ACC112 (cell line): ENCODE measurements around the gene TMEM82.

Experiments
- H2AFZ ChIP-seq: fragments of 200-600 bp; sonication (generic); one replicate; pipeline ENCODE4 v1.6.0; 2017; ENCODE audit warnings: antibody characterized with exemption, low read length; ENCODE audit not compliant: unreplicated experiment
- H3K27ac ChIP-seq: fragments of 200-600 bp; sonication (generic); 2 replicates; pipeline ENCODE4 v1.5.1; 2014; ENCODE audit warnings: low read depth, mild to moderate bottlenecking, antibody characterized with exemption, low read length, moderate library complexity
- H3K27me3 ChIP-seq: fragments of 200-600 bp; sonication (generic); 2 replicates; pipeline ENCODE4 v1.6.1; 2014; ENCODE audit warnings: mild to moderate bottlenecking, antibody characterized with exemption, low read length, moderate library complexity, mixed read lengths; ENCODE audit not compliant: insufficient read depth
- H3K36me3 ChIP-seq: fragments of 200-600 bp; sonication (generic); 2 replicates; pipeline ENCODE4 v1.6.1; 2016; ENCODE audit warnings: mild to moderate bottlenecking, antibody characterized with exemption, low read length, moderate library complexity, mixed read lengths; ENCODE audit not compliant: insufficient read depth
- H3K4me1 ChIP-seq: fragments of 200-600 bp; sonication (generic); one replicate; pipeline ENCODE4 v1.6.1; 2016; ENCODE audit warnings: low read length, mixed read lengths; ENCODE audit not compliant: insufficient read depth, unreplicated experiment, control insufficient read depth
- H3K4me3 ChIP-seq: fragments of 200-600 bp; sonication (generic); 2 replicates; pipeline ENCODE4 v1.5.1; 2014; ENCODE audit warnings: mild to moderate bottlenecking, low read depth, low read length
- H3K79me2 ChIP-seq: fragments of 200-600 bp; sonication (generic); one replicate; pipeline ENCODE4 v1.6.0; 2016; ENCODE audit warnings: low read length; ENCODE audit not compliant: control insufficient read depth, unreplicated experiment, insufficient read depth

TMEM82 gene

DNA sequence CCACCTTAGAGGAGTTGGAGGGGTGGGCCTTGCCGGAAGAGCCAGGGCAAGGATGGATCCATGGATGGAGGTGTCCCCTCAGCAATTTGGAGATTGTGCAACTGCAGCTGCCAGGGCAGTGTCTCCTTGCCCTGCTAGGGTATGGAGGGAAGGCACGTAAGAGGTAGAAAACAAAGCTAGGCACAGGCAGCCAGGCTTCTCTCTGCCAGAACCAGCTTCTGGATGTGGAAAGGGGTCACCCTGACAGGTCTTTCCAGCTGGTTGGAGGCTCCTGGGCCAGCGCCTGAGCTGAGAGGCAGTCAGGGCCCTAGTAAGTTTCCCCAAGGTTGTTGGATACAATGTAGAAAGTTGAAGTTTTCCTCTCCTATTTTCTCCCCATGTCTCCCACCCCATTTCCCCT is 21.4 kb upstream of the TMEM82 start:
- Histone ChIP-seq H2AFZ (no peak overlapping the region), H3K27ac (no peak overlapping the region), H3K79me2 (no peaks in the 10 kb centered on the region), H3K4me3 (no peak overlapping the region), H3K4me1 (no peaks in the 10 kb centered on the region), H3K36me3 (no peaks in the 10 kb centered on the region; the same call in 1 of the 2 replicates), H3K27me3 (no peaks in the 10 kb centered on the region)

DNA sequence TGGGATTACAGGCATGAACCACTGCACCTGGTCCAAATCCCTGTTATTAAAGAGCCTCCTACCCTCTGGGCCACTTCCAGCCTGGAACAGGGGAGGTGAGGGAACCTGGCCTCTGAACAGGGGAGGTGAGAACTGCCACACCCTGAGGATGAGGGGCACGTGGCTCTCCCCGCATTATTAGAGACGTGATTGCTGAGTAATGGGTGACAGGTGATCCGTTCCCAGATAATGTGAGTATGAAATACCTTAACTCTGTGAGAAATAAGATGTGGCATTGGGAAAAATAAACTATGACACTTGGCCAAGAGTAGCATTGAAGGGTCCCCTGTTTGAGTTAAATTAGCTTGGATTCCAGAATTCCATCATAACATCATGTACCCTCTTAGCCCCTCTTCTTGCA is 19.9 kb upstream of the TMEM82 start:
- H3K79me2 ChIP-seq = no peaks in the 10 kb centered on the region
- H3K27ac ChIP-seq = no peak overlapping the region
- no peak overlapping the region for H3K4me3 ChIP-seq
- H3K4me1 ChIP-seq = no peaks in the 10 kb centered on the region
- no peaks in the 10 kb centered on the region for H3K27me3 ChIP-seq
- H2AFZ ChIP-seq = no peak overlapping the region
- H3K36me3 ChIP-seq = no peaks in the 10 kb centered on the region; the same call in 1 of the 2 replicates

DNA sequence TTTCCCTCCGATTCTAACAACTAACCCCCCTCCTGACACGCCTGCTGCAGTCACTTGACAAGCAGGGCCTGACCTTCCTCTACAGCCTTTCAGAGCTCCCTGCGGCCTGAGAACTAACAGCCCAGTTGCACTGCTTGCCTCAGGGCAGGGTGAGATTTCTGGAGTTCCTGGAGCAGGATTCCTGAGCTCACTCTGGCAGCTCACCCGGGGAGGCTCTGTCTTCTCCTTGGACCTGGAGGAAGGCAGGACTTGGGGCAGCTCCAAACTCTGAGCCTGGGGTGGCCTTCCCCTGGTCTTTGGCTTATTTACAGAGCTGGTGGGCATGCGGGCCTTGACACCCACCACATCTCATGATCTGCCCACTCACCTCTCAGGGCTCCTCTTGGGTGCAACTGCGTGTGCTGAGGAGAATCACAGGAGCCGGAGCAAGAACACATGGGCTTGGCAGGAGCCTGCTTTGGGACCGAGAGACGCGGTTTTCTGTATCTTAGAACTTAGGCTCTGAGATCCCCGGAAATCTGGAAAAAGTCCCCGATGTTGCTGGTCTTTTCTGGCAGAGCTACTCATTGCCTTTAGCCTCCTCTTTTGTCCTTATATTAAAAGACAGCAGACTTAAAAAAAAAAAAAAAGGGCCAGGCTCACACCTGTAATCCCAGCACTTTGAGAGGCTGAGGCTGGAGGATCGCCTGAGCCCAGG is 19.3 kb upstream of the TMEM82 start:
- H3K4me1 ChIP-seq = no peaks in the 10 kb centered on the region
- no peaks in the 10 kb centered on the region for H3K79me2 ChIP-seq
- no peak overlapping the region for H2AFZ ChIP-seq
- no peak overlapping the region for H3K27ac ChIP-seq
- no peaks in the 10 kb centered on the region for H3K27me3 ChIP-seq
- no peaks in the 10 kb centered on the region; the same call in 1 of the 2 replicates for H3K36me3 ChIP-seq
- H3K4me3 ChIP-seq = no peak overlapping the region

DNA sequence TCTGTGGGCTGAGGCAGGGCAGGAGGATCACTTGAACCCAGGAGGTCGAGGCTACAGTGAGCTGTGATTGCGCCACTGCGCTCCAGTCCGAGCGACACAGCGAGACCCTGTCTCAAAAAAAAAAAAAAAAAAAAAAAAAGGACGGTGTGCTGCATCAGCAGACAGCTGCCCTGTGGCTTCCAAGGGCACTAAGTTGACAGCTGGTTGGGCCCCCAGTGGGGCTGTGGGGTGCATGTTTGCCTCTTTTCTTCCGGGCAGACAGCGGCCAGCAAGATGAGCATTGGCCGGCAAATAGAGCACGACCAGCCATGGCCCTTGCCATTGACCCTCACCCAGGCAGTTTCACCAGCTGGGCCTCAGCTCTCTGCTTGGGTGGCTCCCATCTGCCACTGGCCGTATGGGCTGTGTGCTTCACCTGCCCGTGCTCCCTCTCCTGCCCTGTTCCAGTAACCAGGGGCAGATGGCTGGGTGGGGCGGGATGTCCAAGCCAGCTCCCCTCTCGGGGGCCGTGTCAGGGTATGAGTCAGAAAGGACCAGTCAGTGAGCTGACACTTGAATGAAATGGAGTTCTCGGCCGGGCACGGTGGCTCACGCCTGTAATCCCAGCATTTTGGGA is 18.6 kb upstream of the TMEM82 start:
- H3K27me3 ChIP-seq = no peaks in the 10 kb centered on the region
- H3K27ac ChIP-seq = no peak overlapping the region
- H2AFZ ChIP-seq = no peak overlapping the region
- H3K4me3 ChIP-seq = no peak overlapping the region
- H3K79me2 ChIP-seq = no peaks in the 10 kb centered on the region
- H3K4me1 ChIP-seq = no peaks in the 10 kb centered on the region
- H3K36me3 ChIP-seq = peaks cover under 1% of the 10 kb centered on the region; the same call in 1 of the 2 replicates

DNA sequence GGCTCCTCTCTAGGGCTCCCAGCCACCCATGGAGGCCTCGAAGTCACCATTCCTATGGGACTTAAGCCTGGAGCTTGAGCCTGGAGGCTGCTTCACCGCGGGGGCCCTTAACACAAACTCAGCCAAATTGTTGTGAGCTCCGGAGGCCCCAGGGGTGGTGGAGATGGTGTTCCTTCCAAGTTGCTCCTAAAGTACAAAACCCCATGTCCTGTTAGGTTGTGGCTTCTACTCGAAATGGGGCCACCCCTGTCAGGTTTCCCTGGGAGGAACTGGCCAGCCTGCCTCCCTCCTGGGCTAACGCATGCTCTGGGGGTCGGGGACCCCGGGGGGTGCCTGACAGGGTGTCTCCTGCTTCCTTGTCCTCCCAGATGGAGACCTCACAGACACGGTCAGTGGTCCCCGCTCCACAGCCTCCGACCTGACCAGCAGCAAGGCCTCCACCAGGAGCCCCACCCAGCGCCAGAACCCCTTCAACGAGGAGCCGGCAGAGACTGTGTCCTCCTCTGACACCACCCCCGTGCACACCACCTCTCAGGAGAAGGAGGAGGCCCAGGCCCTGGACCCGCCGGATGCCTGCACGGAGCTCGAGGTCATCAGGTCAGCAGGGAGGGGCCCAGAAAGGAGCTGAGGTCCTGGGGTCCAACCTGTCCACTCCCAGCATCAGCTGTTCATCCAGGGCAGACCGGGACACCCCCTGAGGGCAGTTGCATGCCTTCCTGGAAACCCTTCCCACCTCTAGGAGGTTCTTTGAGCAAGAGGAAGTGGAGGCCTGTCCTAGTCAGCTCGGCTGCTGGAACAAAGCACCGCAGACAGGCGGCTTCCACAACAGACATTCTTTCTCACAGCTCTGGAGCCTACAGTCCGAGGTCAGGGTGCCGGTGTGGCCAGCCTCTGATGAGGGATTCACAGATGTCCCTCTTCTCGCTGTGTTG is 17.1 kb upstream of the TMEM82 start:
- H3K4me3 ChIP-seq = no peak overlapping the region
- no peaks in the 10 kb centered on the region for H3K27me3 ChIP-seq
- H3K79me2 ChIP-seq = no peaks in the 10 kb centered on the region
- H3K4me1 ChIP-seq = no peaks in the 10 kb centered on the region
- H2AFZ ChIP-seq = no peak overlapping the region
- peaks cover 5% of the 10 kb centered on the region; the same call in 1 of the 2 replicates for H3K36me3 ChIP-seq
- H3K27ac ChIP-seq = no peak overlapping the region

DNA sequence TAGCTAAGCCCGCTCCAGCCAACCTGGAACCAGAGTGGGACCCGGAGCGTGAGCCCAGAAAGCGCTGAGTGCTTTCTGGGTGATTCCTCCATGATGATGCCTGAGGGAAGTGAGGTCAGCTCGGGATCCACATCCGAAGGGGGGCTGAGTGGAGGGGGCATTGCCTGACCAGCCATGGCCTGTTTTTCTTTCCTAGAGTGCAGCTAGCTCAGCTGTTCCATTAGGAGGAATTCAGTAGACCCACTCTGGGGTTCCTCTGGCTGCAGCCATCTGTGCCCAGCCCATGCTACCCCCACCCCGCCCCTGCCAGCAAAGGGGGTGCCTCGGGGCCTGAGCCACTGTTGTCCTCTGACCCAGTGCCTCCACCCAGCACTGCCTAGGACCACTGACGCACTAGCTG is 15.8 kb upstream of the TMEM82 start:
- no peaks in the 10 kb centered on the region for H3K79me2 ChIP-seq
- H3K27me3 ChIP-seq = no peaks in the 10 kb centered on the region
- H3K4me1 ChIP-seq = no peaks in the 10 kb centered on the region
- no peak overlapping the region for H3K4me3 ChIP-seq
- H3K36me3 ChIP-seq = peaks cover 5% of the 10 kb centered on the region; the same call in 1 of the 2 replicates
- no peak overlapping the region for H2AFZ ChIP-seq
- H3K27ac ChIP-seq = no peak overlapping the region

DNA sequence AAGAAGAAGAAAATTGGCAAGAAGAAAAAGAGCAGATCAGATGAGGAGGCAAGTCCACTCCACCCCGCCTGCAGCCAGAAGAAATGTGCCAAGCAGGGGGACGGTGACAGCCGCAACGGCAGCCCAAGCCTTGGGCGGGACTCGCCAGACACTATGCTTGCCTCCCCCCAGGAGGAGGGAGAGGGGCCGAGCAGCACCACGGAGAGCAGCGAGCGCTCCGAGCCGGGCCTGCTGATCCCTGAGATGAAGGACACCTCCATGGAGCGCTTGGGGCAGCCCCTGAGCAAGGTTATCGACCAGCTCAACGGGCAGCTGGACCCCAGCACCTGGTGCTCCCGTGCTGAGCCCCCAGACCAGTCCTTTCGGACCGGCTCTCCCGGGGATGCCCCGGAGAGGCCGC is 15.3 kb upstream of the TMEM82 start:
- Histone ChIP-seq H3K27me3 (no peaks in the 10 kb centered on the region), H3K4me3 (no peak overlapping the region), H3K27ac (no peak overlapping the region), H3K79me2 (no peaks in the 10 kb centered on the region), H2AFZ (no peak overlapping the region), H3K4me1 (no peaks in the 10 kb centered on the region), H3K36me3 (peaks cover 5% of the 10 kb centered on the region; the same call in 1 of the 2 replicates)

DNA sequence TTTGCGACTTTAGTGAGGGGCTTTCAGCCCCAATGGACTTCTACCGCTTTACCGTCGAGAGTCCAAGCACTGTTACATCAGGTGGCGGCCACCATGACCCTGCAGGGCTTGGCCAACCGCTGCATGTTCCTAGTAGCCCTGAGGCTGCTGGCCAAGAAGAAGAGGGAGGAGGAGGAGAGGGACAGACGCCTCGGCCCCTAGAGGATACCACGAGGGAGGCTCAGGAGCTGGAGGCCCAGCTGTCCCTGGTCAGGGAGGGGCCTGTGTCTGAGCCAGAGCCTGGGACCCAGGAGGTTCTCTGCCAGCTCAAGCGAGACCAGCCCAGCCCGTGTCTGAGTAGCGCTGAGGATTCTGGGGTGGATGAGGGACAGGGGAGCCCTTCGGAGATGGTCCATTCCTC is 14.9 kb upstream of the TMEM82 start:
- Histone ChIP-seq H2AFZ (no peak overlapping the region), H3K27me3 (no peaks in the 10 kb centered on the region), H3K27ac (no peak overlapping the region), H3K4me1 (no peaks in the 10 kb centered on the region), H3K79me2 (no peaks in the 10 kb centered on the region), H3K4me3 (no peak overlapping the region), H3K36me3 (peaks cover 5% of the 10 kb centered on the region; the same call in 1 of the 2 replicates)

DNA sequence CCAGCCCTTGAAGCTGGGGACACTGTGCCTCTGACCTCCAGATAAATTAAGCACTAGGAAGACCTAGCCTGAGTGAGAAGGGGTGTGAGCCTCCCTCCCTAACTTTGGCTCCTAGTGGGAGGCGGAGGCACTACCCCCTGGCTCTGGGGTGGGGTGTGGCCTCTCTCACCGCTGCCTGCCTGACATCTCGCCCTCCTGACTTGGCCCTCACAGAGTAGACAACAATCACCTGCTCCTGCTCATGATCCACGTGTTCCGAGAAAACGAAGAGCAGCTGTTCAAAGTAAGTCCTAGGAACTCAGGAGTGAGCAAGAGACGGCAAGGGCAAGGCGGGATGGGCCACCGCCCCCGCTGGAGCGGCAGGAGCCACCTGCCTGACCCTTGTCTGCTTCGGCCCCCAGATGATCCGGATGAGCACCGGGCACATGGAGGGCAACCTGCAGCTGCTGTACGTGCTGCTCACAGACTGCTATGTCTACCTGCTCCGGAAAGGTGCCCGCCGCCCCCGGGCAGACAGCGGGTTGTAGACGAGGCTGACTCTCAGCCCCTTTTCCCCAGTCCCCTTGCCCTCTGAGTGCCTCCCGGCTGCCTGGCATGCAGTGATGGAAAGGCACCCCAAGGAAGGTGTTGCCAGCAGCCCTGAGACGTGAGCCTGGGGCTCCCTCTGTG is 14.3 kb upstream of the TMEM82 start:
- Histone ChIP-seq H3K4me3 (no peak overlapping the region), H3K27me3 (no peaks in the 10 kb centered on the region), H2AFZ (no peak overlapping the region), H3K4me1 (no peaks in the 10 kb centered on the region), H3K79me2 (no peaks in the 10 kb centered on the region), H3K27ac (no peak overlapping the region), H3K36me3 (peaks cover 5% of the 10 kb centered on the region; the same call in 1 of the 2 replicates)

DNA sequence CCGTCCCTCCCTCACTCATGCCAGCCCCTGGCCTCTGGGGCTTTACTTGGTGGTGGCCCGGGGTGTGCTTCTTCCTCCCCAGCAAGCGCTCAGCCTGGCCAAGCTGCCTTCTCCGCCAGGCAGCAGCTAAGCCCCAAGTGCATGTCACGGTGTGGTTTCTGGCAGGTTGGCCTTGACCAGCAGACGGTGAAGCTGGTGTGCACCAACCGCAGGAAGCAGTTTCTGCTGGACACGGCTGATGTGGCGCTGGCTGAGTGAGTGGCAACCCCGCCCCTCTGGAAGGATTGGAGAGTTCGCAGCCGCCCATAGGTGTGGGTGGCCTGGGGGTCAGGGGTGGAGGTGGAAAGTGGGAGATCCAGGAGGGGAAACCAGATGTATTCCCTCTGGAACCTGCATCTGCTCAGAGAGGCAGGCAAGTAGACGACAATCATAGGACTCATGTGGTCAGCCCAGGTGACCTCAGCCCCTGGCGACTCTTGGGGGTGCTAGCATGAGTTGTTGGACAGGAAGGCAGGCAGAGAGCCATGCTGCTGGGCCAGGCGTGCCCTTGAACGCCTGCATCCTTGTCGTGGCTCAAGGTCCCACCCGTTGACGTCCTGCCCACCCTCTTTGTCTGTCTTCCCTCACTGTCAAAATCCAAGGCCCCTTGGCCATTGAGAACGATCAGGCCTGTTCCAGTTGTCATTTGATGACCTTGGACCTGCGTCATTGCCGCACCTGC is 13.2 kb upstream of the TMEM82 start:
- H3K4me3 ChIP-seq = no peak overlapping the region
- H3K27me3 ChIP-seq = no peaks in the 10 kb centered on the region
- H3K4me1 ChIP-seq = no peaks in the 10 kb centered on the region
- no peaks in the 10 kb centered on the region for H3K79me2 ChIP-seq
- peaks cover 5% of the 10 kb centered on the region; the same call in 1 of the 2 replicates for H3K36me3 ChIP-seq
- H2AFZ ChIP-seq = no peak overlapping the region
- H3K27ac ChIP-seq = no peak overlapping the region
